ENCODE measurements around the gene RPL11. TPM values are rescaled to one million over a fixed set of nuclear protein-coding genes. Genes with fewer than 3 reads are reported as not detected.
"Not testable (repeated sequence)": the region's sequence is repeated elsewhere in the genome, so short reads cannot be mapped to it uniquely, and the experiment has no call there.

Gene RPL11
- total RNA-seq, 2 donors from 2014 or later, result 1,532 to 1,644 TPM

DNA sequence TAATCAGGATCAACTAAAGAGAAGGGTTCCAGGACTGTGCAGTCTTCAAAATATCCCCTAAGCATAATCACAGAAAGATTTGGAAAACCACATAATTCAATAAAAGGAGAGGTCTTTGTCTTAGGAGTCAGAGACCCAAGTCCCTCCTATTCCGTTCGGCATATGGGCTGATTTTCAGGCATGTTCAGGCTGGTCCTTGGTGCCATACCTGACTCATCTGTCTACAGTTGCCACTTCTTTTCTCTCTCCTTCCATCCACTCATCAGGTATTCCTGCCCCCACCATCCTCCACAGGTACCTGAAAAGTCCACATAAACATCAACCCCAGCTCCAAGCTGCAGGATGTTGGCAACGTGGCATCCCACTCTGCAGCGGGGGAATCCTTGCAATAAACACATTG lies 29.7 kb upstream of the RPL11 start:
- H3K4me3 Mint-ChIP-seq, result no peak overlapping the region
- ATAC-seq (replicated peaks in 1 of 2), result no peak
- H3K4me1 Mint-ChIP-seq (ENCODE audit: low read depth), result peaks cover 4% of the 10 kb centered on the region
- no peaks in the 10 kb centered on the region for H3K27me3 Mint-ChIP-seq (ENCODE audit: low read depth)
- no peak overlapping the region for H3K27ac Mint-ChIP-seq
- H3K36me3 Mint-ChIP-seq (ENCODE audit: insufficient read depth in 2 of 2), result no peaks in the 10 kb centered on the region
- no peaks in the 10 kb centered on the region for H3K9me3 Mint-ChIP-seq
- DNase-seq, result no peak

DNA sequence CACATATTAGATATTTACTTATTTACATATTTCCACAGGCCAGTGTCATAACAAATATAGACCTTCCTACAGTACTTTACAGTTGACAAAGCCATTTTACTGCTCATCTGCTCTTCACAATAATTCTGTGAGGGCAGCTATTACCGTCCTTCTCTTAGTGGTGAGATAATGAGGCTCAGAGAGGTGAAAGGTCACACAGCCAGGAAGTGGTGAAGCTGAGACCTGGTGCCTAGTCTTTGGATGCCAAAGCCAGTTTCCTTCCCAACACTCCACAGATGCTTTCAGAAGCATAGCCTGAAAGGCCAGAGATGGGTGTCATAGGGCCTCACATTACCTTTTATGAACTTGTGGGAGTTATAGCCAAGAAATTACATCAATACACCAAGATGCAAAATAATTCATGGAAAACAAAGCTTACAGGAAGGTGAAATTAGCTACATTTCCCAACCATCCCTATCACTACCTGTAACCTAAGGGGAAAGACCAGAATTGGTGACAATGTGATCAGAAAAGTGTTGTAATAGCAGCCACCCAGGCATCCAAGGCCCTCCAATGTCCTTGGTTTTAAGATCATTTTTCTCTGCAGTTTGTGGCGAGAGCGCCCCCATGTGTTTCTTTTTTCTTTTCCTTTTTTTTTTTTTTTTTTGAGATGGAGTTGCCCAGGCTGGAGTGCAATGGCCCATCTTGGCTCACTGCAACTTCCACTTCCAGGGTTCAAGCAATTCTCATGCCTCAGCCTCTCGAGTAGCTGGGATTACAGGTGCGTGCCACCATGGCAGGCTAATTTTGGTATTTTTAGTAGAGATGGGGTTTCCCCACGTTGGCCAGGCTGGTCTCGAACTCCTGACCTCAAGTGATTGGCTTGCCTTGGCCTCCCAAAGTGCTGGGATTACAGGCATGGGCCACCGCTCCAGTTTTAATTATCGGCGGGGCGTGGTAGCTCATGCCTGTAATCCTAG lies 26.5 kb upstream of the RPL11 start:
- DNase-seq (peak; percentile 24 to 32), ATAC-seq (replicated peaks in 1 of 2) (peak; percentile 25 to 65)
- Mint-ChIP-seq H3K27me3 (ENCODE audit: low read depth) (peaks cover 5% of the 10 kb centered on the region), H3K4me3 (no peak overlapping the region), H3K27ac (no peak overlapping the region), H3K4me1 (ENCODE audit: low read depth) (no peaks in the 10 kb centered on the region), H3K36me3 (ENCODE audit: insufficient read depth in 2 of 2) (no peaks in the 10 kb centered on the region), H3K9me3 (peaks cover 0 to 2% of the 10 kb centered on the region in 2 donors)

DNA sequence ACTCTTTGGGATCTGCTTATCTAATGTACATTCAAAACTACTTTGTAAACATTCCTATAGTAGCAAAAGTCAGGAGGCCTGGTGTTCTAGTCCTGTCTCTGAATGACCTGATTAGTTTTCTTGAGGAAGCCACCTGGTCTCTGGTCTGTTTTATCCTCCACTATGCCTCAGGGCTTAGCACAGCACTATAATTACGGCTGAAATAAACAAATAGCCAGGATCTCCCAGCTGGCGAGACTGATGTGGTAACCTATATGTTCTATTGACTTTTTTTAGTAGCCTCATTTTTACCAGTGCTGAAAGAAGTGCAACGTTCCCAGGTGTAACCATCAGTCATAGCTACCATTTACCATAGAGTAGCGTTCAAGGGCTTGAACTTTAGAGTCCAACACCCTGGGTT lies 24.2 kb upstream of the RPL11 start:
- H3K4me1 Mint-ChIP-seq (ENCODE audit: low read depth), result no peaks in the 10 kb centered on the region

DNA sequence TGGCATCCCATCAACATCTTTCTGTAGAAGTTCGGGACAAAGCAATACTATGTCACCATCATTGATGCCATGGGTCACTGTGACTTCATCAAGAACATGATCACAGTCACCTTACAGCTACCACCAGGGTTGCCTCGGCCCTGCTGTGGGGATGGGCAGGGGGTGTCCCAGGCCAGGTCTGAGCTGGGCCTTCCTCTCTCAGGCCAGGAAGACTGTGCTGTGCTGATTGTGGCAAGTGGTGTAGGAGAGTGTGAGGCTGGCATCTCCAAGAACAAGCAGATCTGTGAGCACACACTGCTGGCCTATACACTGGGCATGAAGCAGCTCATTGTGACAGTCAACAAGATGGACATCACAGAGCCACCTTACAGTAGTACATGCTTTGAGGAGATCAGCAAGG lies 20.9 kb upstream of the RPL11 start:
- no peak overlapping the region for H3K4me3 Mint-ChIP-seq
- H3K27me3 Mint-ChIP-seq (ENCODE audit: low read depth), result peaks cover 9% of the 10 kb centered on the region
- H3K36me3 Mint-ChIP-seq (ENCODE audit: insufficient read depth in 2 of 2), result no peaks in the 10 kb centered on the region
- DNase-seq (no peak), ATAC-seq (replicated peaks in 1 of 2) (no peak)
- no peaks in the 10 kb centered on the region for H3K4me1 Mint-ChIP-seq (ENCODE audit: low read depth)
- peaks cover 0 to 2% of the 10 kb centered on the region in 2 donors for H3K9me3 Mint-ChIP-seq
- no peak overlapping the region for H3K27ac Mint-ChIP-seq

More for the DNA sequence above, 24.2 kb upstream of the RPL11 start:
- Mint-ChIP-seq H3K4me3 (no peak overlapping the region), H3K27me3 (ENCODE audit: low read depth) (peaks cover 9% of the 10 kb centered on the region), H3K27ac (no peak overlapping the region), H3K9me3 (peaks cover 0 to 2% of the 10 kb centered on the region in 2 donors), H3K36me3 (ENCODE audit: insufficient read depth in 2 of 2) (no peaks in the 10 kb centered on the region)
- ATAC-seq (replicated peaks in 1 of 2) (no peak), DNase-seq (no peak)

DNA sequence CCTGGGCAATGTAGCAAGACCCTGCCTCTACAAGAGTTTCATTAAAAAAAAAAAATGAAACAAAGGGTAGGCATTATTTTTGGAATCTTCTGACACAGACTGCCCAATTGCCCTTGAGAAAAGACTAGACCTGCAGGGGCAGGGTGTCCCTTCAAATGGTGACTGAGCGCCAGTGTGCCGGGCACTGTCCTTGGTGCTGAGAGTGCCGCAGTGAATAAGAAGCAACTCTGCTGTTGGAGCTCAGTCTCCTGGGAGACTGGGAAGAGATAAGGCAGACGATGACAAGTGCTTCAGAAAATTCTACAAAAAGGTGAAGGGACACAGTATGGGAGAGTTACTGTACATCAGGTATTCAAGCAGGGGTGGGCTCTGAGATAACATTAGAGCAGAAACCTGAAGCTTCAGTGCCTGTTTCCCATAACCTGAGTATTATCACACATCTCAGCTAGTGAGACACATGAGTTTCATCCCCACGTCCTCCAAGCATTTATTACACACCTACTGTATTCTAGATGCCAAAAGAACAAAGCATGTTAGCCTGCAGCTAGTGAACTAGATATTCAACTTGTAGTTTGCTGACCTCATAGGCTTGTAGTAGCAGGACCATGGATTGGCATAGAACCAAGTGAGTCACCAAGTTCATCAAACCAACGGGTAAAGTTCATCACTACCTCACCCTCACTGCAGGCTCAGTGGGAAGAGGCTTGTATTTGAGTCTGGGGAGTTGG lies 18.4 kb upstream of the RPL11 start:
- Mint-ChIP-seq H3K27ac (no peak overlapping the region), H3K27me3 (ENCODE audit: low read depth) (peaks cover 9% of the 10 kb centered on the region), H3K4me3 (no peak overlapping the region), H3K36me3 (ENCODE audit: insufficient read depth in 2 of 2) (no peaks in the 10 kb centered on the region), H3K4me1 (ENCODE audit: low read depth) (no peaks in the 10 kb centered on the region), H3K9me3 (peaks cover 0 to 2% of the 10 kb centered on the region in 2 donors)
- no peak for DNase-seq
- ATAC-seq (replicated peaks in 1 of 2), result peak in 1 of 2 donors; percentile 32

DNA sequence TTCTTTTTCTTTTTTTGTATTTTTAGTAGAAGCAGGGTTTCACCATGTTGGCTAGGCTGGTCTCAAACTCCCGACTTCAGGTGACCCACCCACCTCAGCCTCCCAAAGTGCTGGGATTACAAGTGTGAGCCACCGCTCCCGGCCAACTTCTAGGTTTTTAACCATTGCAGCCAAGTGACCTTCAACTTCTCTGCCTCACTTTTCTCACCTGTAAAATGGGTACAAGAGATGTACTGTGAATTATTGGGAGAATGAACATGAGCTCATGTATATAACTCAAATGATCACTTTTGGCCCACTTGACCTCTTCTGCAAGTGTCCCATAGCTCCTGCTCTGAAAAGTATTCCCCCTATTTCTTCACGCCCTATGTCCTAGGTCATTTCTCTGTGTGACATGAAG lies 11.8 kb upstream of the RPL11 start:
- no peak overlapping the region for H3K27ac Mint-ChIP-seq
- DNase-seq (no peak), ATAC-seq (replicated peaks in 1 of 2) (no peak)
- H3K9me3 Mint-ChIP-seq, result no peaks in the 10 kb centered on the region
- H3K27me3 Mint-ChIP-seq (ENCODE audit: low read depth), result peaks cover 22% of the 10 kb centered on the region
- no peaks in the 10 kb centered on the region for H3K4me1 Mint-ChIP-seq (ENCODE audit: low read depth)
- H3K4me3 Mint-ChIP-seq, result no peak overlapping the region
- H3K36me3 Mint-ChIP-seq (ENCODE audit: insufficient read depth in 2 of 2), result no peaks in the 10 kb centered on the region

DNA sequence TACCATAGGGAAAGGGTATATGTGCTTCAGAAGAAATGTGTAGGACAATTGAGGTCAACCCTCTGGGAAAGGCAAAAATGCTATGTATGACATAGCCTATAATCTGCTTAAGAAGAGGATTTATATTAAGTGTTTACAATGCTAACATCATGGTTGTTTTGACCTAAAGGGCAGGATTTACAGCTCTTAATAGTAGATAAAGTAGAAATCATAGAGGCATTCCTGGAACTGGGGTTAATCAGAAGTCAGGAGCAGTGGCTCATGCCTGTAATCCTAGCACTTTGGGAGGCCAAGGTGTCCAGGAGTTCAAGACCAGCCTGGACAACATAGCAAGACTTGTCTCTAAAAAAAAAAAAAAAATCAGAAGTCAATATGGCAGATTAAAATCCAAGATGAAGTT lies 8.7 kb upstream of the RPL11 start:
- peaks cover 22% of the 10 kb centered on the region for H3K27me3 Mint-ChIP-seq (ENCODE audit: low read depth)
- no peaks in the 10 kb centered on the region for H3K9me3 Mint-ChIP-seq
- ATAC-seq (replicated peaks in 1 of 2) (no peak), DNase-seq (no peak)
- no peaks in the 10 kb centered on the region for H3K36me3 Mint-ChIP-seq (ENCODE audit: insufficient read depth in 2 of 2)
- no peak overlapping the region for H3K27ac Mint-ChIP-seq
- no peak overlapping the region for H3K4me3 Mint-ChIP-seq
- H3K4me1 Mint-ChIP-seq (ENCODE audit: low read depth), result no peaks in the 10 kb centered on the region

DNA sequence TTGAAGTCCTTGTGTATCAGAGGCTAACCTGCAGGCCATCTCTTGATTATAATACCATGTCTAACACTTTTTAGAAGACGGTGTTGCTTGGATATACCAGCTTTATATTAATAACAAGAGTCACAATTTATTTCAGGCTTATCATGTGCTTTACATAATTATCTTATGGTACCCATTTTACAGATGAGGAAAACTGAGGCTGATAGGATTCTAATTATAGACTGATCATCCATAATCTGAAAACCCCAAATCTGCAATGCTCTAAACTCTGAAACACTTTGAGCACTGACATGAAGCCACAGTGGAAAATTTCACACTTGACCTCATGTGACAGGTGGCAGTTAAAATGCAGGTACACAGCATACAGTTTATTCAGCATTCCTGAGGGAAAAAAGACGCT lies 7.2 kb upstream of the RPL11 start:
- Mint-ChIP-seq H3K4me1 (ENCODE audit: low read depth) (no peaks in the 10 kb centered on the region), H3K36me3 (ENCODE audit: insufficient read depth in 2 of 2) (no peaks in the 10 kb centered on the region), H3K4me3 (no peak overlapping the region), H3K27ac (no peak overlapping the region), H3K9me3 (no peaks in the 10 kb centered on the region), H3K27me3 (ENCODE audit: low read depth) (peaks cover 22% of the 10 kb centered on the region)
- DNase-seq, result no peak
- ATAC-seq (replicated peaks in 1 of 2), result no peak

DNA sequence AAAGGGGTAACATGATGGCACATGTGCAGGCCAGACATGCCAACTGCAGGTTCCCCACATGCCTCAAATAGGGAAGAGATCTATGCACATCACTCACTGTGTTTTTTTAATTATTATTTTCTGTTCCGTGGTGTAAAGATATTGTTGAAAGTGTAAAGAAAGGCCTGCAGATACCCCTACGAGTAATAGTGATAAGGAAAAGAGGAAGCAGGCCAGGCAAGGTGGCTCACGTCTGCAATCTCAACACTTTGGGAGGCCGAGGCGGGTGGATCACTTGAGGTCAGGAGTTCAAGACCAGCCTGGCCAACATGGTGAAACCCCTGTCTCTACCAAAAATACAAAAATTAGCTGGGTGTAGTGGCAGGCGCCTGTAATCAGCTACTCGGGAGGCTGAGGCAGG lies 6.4 kb upstream of the RPL11 start:
- H3K27ac Mint-ChIP-seq; H3K4me3 Mint-ChIP-seq; ATAC-seq (replicated peaks in 1 of 2); H3K9me3 Mint-ChIP-seq; DNase-seq; H3K36me3 Mint-ChIP-seq (ENCODE audit: insufficient read depth in 2 of 2); H3K4me1 Mint-ChIP-seq (ENCODE audit: low read depth): not testable (repeated sequence)
- H3K27me3 Mint-ChIP-seq (ENCODE audit: low read depth), result peaks cover 15% of the 10 kb centered on the region

DNA sequence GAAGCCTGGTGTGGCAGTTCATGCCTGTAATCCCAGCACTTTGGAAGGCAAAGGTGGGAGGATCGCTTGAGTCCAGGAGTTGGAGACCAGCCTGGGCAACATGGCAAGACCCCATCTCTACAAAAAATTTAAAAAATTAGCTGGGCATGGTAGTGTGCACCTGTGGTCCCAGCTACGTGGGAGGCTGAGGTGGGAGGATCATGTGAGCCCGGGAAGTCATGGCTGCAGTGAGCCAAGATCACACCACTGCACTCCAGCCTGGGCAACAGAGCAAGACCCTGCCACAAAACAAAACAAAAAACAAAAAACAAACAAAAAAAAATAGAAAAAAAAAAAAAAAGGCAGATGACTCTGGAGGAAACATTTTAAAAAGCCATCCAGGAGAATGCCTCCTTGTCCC lies 3.9 kb upstream of the RPL11 start:
- not testable (repeated sequence) for H3K36me3 Mint-ChIP-seq (ENCODE audit: insufficient read depth in 2 of 2); DNase-seq; H3K4me1 Mint-ChIP-seq (ENCODE audit: low read depth); H3K9me3 Mint-ChIP-seq; ATAC-seq (replicated peaks in 1 of 2); H3K27ac Mint-ChIP-seq; H3K4me3 Mint-ChIP-seq; H3K27me3 Mint-ChIP-seq (ENCODE audit: low read depth)

DNA sequence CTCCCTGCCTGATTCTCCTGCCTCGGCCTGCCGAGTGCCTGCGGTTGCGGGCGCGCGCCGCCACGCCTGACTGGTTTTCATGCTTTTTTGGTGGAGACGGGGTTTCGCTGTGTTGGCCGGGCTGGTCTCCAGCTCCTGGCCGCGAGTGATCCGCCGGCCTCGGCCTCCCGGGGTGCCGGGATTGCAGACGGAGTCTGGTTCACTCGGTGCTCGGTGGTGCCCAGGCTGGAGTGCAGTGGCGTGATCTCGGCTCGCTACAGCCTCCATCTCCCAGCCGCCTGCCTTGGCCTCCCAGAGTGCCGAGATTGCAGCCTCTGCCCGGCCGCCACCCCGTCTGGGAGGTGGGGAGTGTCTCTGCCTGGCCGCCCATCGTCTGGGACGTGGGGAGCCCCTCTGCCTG lies 3.3 kb upstream of the RPL11 start:
- H3K36me3 Mint-ChIP-seq (ENCODE audit: insufficient read depth in 2 of 2), result peaks cover 4 to 13% of the 10 kb centered on the region in 2 donors
- peaks cover 11% of the 10 kb centered on the region for H3K4me1 Mint-ChIP-seq (ENCODE audit: low read depth)
- not testable (repeated sequence) for H3K27me3 Mint-ChIP-seq (ENCODE audit: low read depth); H3K9me3 Mint-ChIP-seq; DNase-seq; H3K4me3 Mint-ChIP-seq; H3K27ac Mint-ChIP-seq; ATAC-seq (replicated peaks in 1 of 2)

DNA sequence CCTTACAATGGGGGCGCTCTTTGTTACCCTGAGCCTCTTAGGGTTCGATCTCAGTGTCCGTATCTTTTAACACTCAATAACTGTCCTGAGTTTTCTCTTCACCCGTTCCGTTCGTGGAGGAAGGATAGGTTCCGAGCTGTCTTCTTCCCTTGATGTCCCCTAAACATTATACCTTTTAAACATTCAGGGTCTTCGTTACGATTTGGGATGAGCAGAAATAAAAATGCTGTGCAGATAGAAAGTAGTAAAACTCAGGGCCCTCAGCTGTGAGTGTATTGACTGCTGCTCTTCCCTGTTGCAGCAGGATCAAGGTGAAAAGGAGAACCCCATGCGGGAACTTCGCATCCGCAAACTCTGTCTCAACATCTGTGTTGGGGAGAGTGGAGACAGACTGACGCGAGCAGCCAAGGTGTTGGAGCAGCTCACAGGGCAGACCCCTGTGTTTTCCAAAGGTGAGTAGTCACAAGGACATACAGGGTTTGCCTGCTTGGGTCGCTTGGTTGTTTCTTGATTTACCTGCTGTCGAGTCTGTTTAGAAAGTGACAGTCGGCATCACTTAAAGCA lies 784 bp downstream of the RPL11 start:
- Mint-ChIP-seq H3K36me3 (ENCODE audit: insufficient read depth in 2 of 2) (peaks cover 20 to 48% of the 10 kb centered on the region in 2 donors), H3K27ac (peak overlapping the region; percentile 99), H3K4me1 (ENCODE audit: low read depth) (peaks cover 52% of the 10 kb centered on the region), H3K27me3 (ENCODE audit: low read depth) (no peaks in the 10 kb centered on the region), H3K9me3 (no peaks in the 10 kb centered on the region), H3K4me3 (peak overlapping the region; percentile 94 to 98)
- ATAC-seq (replicated peaks in 1 of 2) (no peak), DNase-seq (no peak)

DNA sequence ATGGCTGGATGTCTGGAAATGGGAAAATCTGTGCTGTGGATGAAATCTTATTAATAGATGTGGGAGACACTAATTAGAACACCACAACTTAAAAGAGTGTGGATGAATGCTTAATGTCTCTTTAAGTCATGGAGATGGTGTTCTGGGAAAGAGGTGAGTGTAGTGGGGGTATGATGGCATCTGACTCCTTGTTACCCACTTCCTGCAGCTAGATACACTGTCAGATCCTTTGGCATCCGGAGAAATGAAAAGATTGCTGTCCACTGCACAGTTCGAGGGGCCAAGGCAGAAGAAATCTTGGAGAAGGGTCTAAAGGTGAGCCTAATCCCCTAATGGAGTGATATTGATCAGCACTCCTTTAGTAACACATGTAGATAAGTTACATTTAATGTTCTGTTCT lies 2.0 kb downstream of the RPL11 start:
- DNase-seq (no peak), ATAC-seq (replicated peaks in 1 of 2) (no peak)
- Mint-ChIP-seq H3K4me1 (ENCODE audit: low read depth) (peaks cover 64% of the 10 kb centered on the region), H3K27ac (peak overlapping the region; percentile 99), H3K9me3 (no peaks in the 10 kb centered on the region), H3K36me3 (ENCODE audit: insufficient read depth in 2 of 2) (peaks cover 25 to 59% of the 10 kb centered on the region in 2 donors), H3K4me3 (peak overlapping the region; percentile 94 to 98), H3K27me3 (ENCODE audit: low read depth) (no peaks in the 10 kb centered on the region)

Measured in activated T-cell treated with anti-CD3 and anti-CD28 coated beads, Interleukin-2, amount 50 U/mL, for 72 hours (primary cell).